ENCODE results near the gene IGSF1. TPM values are rescaled to one million over a fixed set of nuclear protein-coding genes. Genes with fewer than 3 reads are reported as not detected.

IGSF1 gene
- total RNA-seq, 1 experiment from 2014 or later: 0.08 TPM

- ChIA-PET CTCF (no interaction called here), POLR2A (no interaction called here)
- Histone ChIP-seq H3K4me1 (ENCODE audit: control insufficient read depth, insufficient read depth, low read length) (no peaks in the 10 kb centered on the region), H3K4me3 (ENCODE audit: low read depth in 2 of 2, low read length in 2 of 2) (no peak overlapping the region), H3K27me3 (ENCODE audit: control insufficient read depth, insufficient read depth, low read length) (no peaks in the 10 kb centered on the region; the same call in 1 of the 2 replicates), H3K27ac (ENCODE audit: low read length) (no peak overlapping the region), H3K9me3 (ENCODE audit: control insufficient read depth, insufficient read depth, low read depth, low read length) (no peaks in the 10 kb centered on the region), H3K36me3 (ENCODE audit: control insufficient read depth, insufficient read depth, low read length) (no peaks in the 10 kb centered on the region)
- no peak for DNase-seq (ENCODE audit: low read depth, low spot score)
- intact Hi-C loops (cut with micrococcal nuclease; ENCODE audit: unreplicated experiment): no loop called here
- in situ Hi-C loops (cut with HindIII; ENCODE audit: low pct_unique_long_range_greater_than_20kb, low sequenced_read_pairs): no loop called here
- BruUV-seq (replicated peaks): no TSS peak
- no peak for TF ChIP-seq CTCF (IDR thresholded peaks at IDR 0.05)
- no peak for TF ChIP-seq SIN3A (IDR thresholded peaks at IDR 0.05; ENCODE audit: borderline replicate concordance, insufficient read depth, low read depth, low read length)
- no peak for TF ChIP-seq REST (IDR thresholded peaks at IDR 0.05; ENCODE audit: insufficient read depth in 1 of 2, low read depth in 2 of 2, low read length in 1 of 2)
- ATAC-seq: no peak
Measured at GRCh38 chrX:131227608-131228007, 61.5 kb downstream of the IGSF1 start.

- H3K9me3 ChIP-seq (ENCODE audit: control insufficient read depth, insufficient read depth, low read depth, low read length): no peaks in the 10 kb centered on the region
- no peak for TF ChIP-seq REST (IDR thresholded peaks at IDR 0.05; ENCODE audit: insufficient read depth in 1 of 2, low read depth in 2 of 2, low read length in 1 of 2)
- no peak for TF ChIP-seq CTCF (IDR thresholded peaks at IDR 0.05)
- no peak for TF ChIP-seq POLR2AphosphoS5 (IDR thresholded peaks at IDR 0.05; ENCODE audit: low read depth, low read length)
- no peak for TF ChIP-seq SIN3A (IDR thresholded peaks at IDR 0.05; ENCODE audit: borderline replicate concordance, insufficient read depth, low read depth, low read length)
- TF ChIP-seq TCF7L2 (IDR thresholded peaks at IDR 0.05; ENCODE audit: low read depth, low read length): no peak
- H3K27me3 ChIP-seq (ENCODE audit: control insufficient read depth, insufficient read depth, low read length): no peaks in the 10 kb centered on the region; the same call in 1 of the 2 replicates
- H3K4me3 ChIP-seq (ENCODE audit: low read depth in 2 of 2, low read length in 2 of 2): no peak overlapping the region
- ATAC-seq: no peak
- POLR2A ChIA-PET: no interaction called here
- no peak overlapping the region for H3K27ac ChIP-seq (ENCODE audit: low read length)
- no peak for DNase-seq (ENCODE audit: low read depth, low spot score)
- in situ Hi-C loops (cut with HindIII; ENCODE audit: low pct_unique_long_range_greater_than_20kb, low sequenced_read_pairs) (no loop called here), intact Hi-C loops (cut with micrococcal nuclease; ENCODE audit: unreplicated experiment) (no loop called here)
- BruUV-seq (replicated peaks): no TSS peak
- H3K36me3 ChIP-seq (ENCODE audit: control insufficient read depth, insufficient read depth, low read length): no peaks in the 10 kb centered on the region
- no peaks in the 10 kb centered on the region for H3K4me1 ChIP-seq (ENCODE audit: control insufficient read depth, insufficient read depth, low read length)
- CTCF ChIA-PET: no interaction called here
Measured at GRCh38 chrX:131226591-131226990, 62.5 kb downstream of the IGSF1 start.

Data from Panc1 (cell line).